Upper lobe of left lung (tissue), 6 donors: ENCODE results near the gene TTLL4. TPM values are rescaled to one million over a fixed set of nuclear protein-coding genes. Genes with fewer than 3 reads are reported as not detected.
"Not testable (repeated sequence)": the region's sequence is repeated elsewhere in the genome, so short reads cannot be mapped to it uniquely, and the experiment has no call there.

Experiments used
- ATAC-seq, 2 donors: fragments of 200-7000 bp; cut with Tn5 transposase; one replicate each; pipeline ENCODE4 v1.9.1; 2022; ENCODE audit warnings: mild to moderate bottlenecking in 2 of 2, moderate library complexity in 2 of 2; ENCODE audit not compliant: low FRiP score in 2 of 2
- DNase-seq, 2 donors: peaks; one replicate each; pipeline ENCODE4 v3.0.0-alpha.2; 2019 to 2020
- H3K27ac ChIP-seq, 4 donors: fragments of 200-600 bp; sonication (generic); one replicate each; pipeline ENCODE4 v1.5.1; 2016 to 2019
- H3K27me3 ChIP-seq, 4 donors: fragments of 200-600 bp; sonication (generic); one replicate each; pipeline ENCODE4 v1.5.1; 2017 to 2019
- H3K36me3 ChIP-seq, 4 donors: fragments of 200-600 bp; sonication (generic); one replicate each; pipeline ENCODE4 v1.5.1; 2016 to 2019
- H3K4me1 ChIP-seq, 4 donors: fragments of 200-600 bp; sonication (generic); one replicate each; pipeline ENCODE4 v1.5.1; 2018 to 2019
- H3K4me3 ChIP-seq, 4 donors: fragments of 200-600 bp; sonication (generic); one replicate each; pipeline ENCODE4 v1.5.1; 2017 to 2019; ENCODE audit warnings: mild to moderate bottlenecking in 2 of 4, moderate library complexity in 1 of 4
- H3K9me3 ChIP-seq, 4 donors: fragments of 200-600 bp; sonication (generic); one replicate each; pipeline ENCODE4 v1.5.1; 2018 to 2019
- EP300 ChIP-seq, 4 donors: sonication (generic); formaldehyde crosslinking; IDR thresholded peaks; one replicate each; pipeline ENCODE4 v1.5.1; 2017; ENCODE audit warnings: antibody characterized with exemption in 4 of 4, control low read depth in 2 of 4
- POLR2A ChIP-seq, 4 donors: fragments of 450-650 bp; IDR thresholded peaks; one replicate each; pipeline ENCODE4 v1.5.1; 2016 to 2017; ENCODE audit warnings: antibody characterized with exemption in 4 of 4, mild to moderate bottlenecking in 2 of 4
- POLR2AphosphoS5 ChIP-seq, 2 donors: sonication (generic); formaldehyde crosslinking; IDR thresholded peaks; one replicate each; pipeline ENCODE4 v1.5.1; 2017; ENCODE audit warnings: antibody characterized with exemption in 2 of 2
- WGBS, 2 donors: methylation state at CpG; one replicate each; pipeline ENCODE4 v1.1.5; 2017 to 2018; 5-methylcytosine and 5-hydroxymethylcytosine counted together
- total RNA-seq, 6 donors: library from RNA; depleted of rRNA in 4 of 6; stranded (reverse); fragments of >200 nt in 4 of 6; gene quantifications; one replicate each; pipeline versions ENCODE4 v1.1.0 to v1.2.1, GENCODE V29; 2016 to 2021
- TF ChIP-seq, protein P1 (sequence below), 6 experiments: fragments of 450-650 bp in 4 of 6; fragments of 200-600 bp in 2 of 6; sonication (generic) in 2 of 6; IDR thresholded peaks; one replicate each; pipeline ENCODE4 v1.5.1; 2016 to 2019; ENCODE audit warnings: antibody characterized with exemption in 6 of 6
- donor health status: DM: no; HTN: no; CAD: no; lungs with moderate emphysema.
- donor health status: DM: no; HTN: yes; CAD: no; lungs with severe emphysema.

Gene TTLL4
- total RNA-seq, 6 donors from 2014 or later: 21.1 to 46.1 (median 31.7) TPM

GRCh38 chr2:218755567-218756404 is 45.2 kb downstream of the TTLL4 start:
- H3K27ac ChIP-seq: peak overlapping the region in 1 of 4 donors; percentile 20
- no peak for ATAC-seq
- TF ChIP-seq EP300 (IDR thresholded peaks at IDR 0.05) (no peak), POLR2AphosphoS5 (IDR thresholded peaks at IDR 0.05) (no peak), POLR2A (IDR thresholded peaks at IDR 0.05) (no peak)
- TF ChIP-seq, protein P1, sequence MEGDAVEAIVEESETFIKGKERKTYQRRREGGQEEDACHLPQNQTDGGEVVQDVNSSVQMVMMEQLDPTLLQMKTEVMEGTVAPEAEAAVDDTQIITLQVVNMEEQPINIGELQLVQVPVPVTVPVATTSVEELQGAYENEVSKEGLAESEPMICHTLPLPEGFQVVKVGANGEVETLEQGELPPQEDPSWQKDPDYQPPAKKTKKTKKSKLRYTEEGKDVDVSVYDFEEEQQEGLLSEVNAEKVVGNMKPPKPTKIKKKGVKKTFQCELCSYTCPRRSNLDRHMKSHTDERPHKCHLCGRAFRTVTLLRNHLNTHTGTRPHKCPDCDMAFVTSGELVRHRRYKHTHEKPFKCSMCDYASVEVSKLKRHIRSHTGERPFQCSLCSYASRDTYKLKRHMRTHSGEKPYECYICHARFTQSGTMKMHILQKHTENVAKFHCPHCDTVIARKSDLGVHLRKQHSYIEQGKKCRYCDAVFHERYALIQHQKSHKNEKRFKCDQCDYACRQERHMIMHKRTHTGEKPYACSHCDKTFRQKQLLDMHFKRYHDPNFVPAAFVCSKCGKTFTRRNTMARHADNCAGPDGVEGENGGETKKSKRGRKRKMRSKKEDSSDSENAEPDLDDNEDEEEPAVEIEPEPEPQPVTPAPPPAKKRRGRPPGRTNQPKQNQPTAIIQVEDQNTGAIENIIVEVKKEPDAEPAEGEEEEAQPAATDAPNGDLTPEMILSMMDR (IDR thresholded peaks at IDR 0.05): no peak
- H3K36me3 ChIP-seq: peaks cover 9 to 43% (median 27%) of the 10 kb centered on the region in 4 donors
- H3K4me3 ChIP-seq: no peak overlapping the region
- no peak for DNase-seq
- WGBS, 2 donors: 86 to 87% methylated on average over 9 to 10 of the region's 10 CpGs
- no peaks in the 10 kb centered on the region for H3K9me3 ChIP-seq
- H3K27me3 ChIP-seq: no peaks in the 10 kb centered on the region
- H3K4me1 ChIP-seq: peaks cover 0 to 17% (median 6%) of the 10 kb centered on the region in 4 donors

- Histone ChIP-seq H3K36me3 (peaks cover 4 to 39% (median 25%) of the 10 kb centered on the region in 4 donors), H3K27ac (no peak overlapping the region), H3K9me3 (no peaks in the 10 kb centered on the region), H3K4me1 (peaks cover 0 to 17% (median 6%) of the 10 kb centered on the region in 4 donors), H3K4me3 (no peak overlapping the region), H3K27me3 (no peaks in the 10 kb centered on the region)
- ATAC-seq (no peak), DNase-seq (no peak)
- WGBS, 2 donors: 71% methylated on average over 6 of the region's 6 CpGs
- TF ChIP-seq POLR2A (IDR thresholded peaks at IDR 0.05) (no peak), POLR2AphosphoS5 (IDR thresholded peaks at IDR 0.05) (no peak), EP300 (IDR thresholded peaks at IDR 0.05) (no peak)
- TF ChIP-seq, protein P1 (IDR thresholded peaks at IDR 0.05): no peak
These were observed 46.2 kb downstream of the TTLL4 start for GRCh38 chr2:218756599-218757377.

DNA sequence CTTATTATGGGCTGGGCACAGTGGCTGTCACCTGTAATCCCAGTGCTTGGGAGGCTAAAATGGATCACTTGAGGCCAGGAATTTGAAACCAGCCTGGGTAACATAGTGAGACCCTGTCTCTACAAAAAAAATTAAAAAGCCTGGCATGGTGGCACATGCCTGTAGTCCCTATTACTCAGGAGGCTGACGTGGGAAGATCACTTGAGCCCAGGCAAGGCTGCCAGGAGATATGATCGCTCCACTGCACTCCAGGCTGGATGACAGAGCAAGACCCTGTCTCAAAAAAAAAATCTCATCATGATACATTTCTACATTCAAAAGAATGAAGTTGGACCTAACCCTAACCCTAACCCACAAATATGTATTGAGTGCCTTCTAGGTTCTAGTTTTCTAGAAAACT is 51.2 kb downstream of the TTLL4 start:
- no peaks in the 10 kb centered on the region for H3K27me3 ChIP-seq
- H3K4me3 ChIP-seq: no peak overlapping the region
- DNase-seq (no peak), ATAC-seq (no peak)
- WGBS, 2 donors: 88 to 89% methylated on average over 2 of the region's 2 CpGs
- no peak overlapping the region for H3K27ac ChIP-seq
- H3K4me1 ChIP-seq: no peaks in the 10 kb centered on the region
- no peaks in the 10 kb centered on the region for H3K36me3 ChIP-seq
- TF ChIP-seq POLR2AphosphoS5 (IDR thresholded peaks at IDR 0.05) (no peak), POLR2A (IDR thresholded peaks at IDR 0.05) (no peak), EP300 (IDR thresholded peaks at IDR 0.05) (no peak)
- TF ChIP-seq, protein P1 (IDR thresholded peaks at IDR 0.05): no peak
- no peaks in the 10 kb centered on the region for H3K9me3 ChIP-seq

DNA sequence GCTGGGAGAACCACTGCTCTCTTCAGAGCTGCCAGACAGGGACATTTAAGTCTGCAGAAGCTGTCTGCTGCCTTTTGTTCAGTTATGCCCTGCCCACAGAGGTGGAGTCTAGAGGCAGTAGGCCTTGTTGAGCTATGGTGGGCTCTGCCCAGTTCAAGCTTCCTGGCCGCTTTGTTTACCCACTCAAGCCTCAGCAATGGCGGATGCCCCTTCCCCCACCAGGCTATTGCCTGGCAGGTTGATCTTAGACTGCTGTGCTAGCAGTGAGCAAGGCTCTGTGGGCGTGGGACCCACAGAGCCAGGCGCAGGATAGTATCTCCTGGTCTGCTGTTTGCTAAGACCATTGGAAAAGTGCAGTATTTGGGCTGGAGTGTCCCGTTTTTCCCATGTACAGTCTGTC is 62.1 kb downstream of the TTLL4 start:
- not testable (repeated sequence) for H3K27ac ChIP-seq, ATAC-seq, H3K4me1 ChIP-seq

DNA sequence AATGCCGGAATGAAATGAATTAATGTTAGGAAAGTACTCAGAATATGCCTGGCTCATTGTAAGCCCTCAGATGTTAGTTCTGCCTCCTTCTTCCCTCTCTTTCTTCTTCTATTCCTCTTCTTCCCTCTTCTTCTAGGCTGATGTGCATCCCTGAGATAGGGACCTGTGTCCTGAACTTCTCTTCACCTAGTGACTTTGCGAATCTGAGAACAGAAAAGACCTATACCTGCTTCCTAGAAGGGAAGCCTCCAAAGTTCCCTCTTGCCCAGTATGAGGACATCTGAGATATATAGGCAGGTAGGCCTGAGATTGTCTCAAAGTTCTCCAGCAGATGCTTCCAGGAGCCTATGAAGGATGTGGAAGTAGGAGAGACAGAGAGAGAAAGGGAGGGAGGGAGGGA is 63.2 kb downstream of the TTLL4 start:
- DNase-seq (no peak), ATAC-seq (no peak)
- H3K36me3 ChIP-seq: no peaks in the 10 kb centered on the region
- TF ChIP-seq POLR2A (IDR thresholded peaks at IDR 0.05): no peak
- TF ChIP-seq, protein P1 (IDR thresholded peaks at IDR 0.05): no peak
- TF ChIP-seq EP300 (IDR thresholded peaks at IDR 0.05): no peak
- no peak for TF ChIP-seq POLR2AphosphoS5 (IDR thresholded peaks at IDR 0.05)
- no peak overlapping the region for H3K27ac ChIP-seq
- H3K9me3 ChIP-seq: peaks cover 0 to 5% (median 3%) of the 10 kb centered on the region in 4 donors
- 96 to 98% methylated on average over 2 of the region's 2 CpGs for WGBS, 2 donors
- no peak overlapping the region for H3K4me3 ChIP-seq
- H3K27me3 ChIP-seq: no peaks in the 10 kb centered on the region
- no peaks in the 10 kb centered on the region for H3K4me1 ChIP-seq

More for the DNA sequence above, 62.1 kb downstream of the TTLL4 start:
- H3K4me3 ChIP-seq, H3K36me3 ChIP-seq, DNase-seq, H3K27me3 ChIP-seq, H3K9me3 ChIP-seq: not testable (repeated sequence)
- WGBS, 2 donors: 93 to 96% methylated on average over 5 of the region's 5 CpGs
